Neural crest cell (in vitro differentiated cells): Measurements from ENCODE around the gene NDUFB1. TPM values are rescaled to one million over a fixed set of nuclear protein-coding genes. Genes with fewer than 3 reads are reported as not detected.

Experiments
- DNase-seq: peaks from one replicate; pipeline ENCODE4 v3.0.0; 2021; ENCODE audit warnings: low read depth, mixed read lengths, low spot score
- H3K27ac Mint-ChIP-seq: one replicate; pipeline ENCODE4 v1.8.0; 2021; ENCODE audit warnings: mild to moderate bottlenecking, mixed read lengths; ENCODE audit not compliant: unreplicated experiment
- H3K27me3 Mint-ChIP-seq: 2 replicates; pipeline ENCODE4 v1.8.0; 2021; ENCODE audit warnings: low read depth, mild to moderate bottlenecking, mixed read lengths
- H3K36me3 Mint-ChIP-seq: 2 replicates; pipeline ENCODE4 v1.8.0; 2021; ENCODE audit warnings: low read depth, mild to moderate bottlenecking, mixed read lengths
- H3K4me1 Mint-ChIP-seq: 2 replicates; pipeline ENCODE4 v1.8.0; 2021; ENCODE audit warnings: mixed read lengths
- H3K4me3 Mint-ChIP-seq: one replicate; pipeline ENCODE4 v1.8.0; 2021; ENCODE audit warnings: mild to moderate bottlenecking, mixed read lengths
- H3K9me3 Mint-ChIP-seq: 2 replicates; pipeline ENCODE4 v1.8.0; 2021; ENCODE audit warnings: mixed read lengths
- CTCF ChIP-seq: fragments of 200-600 bp; sonication (generic); conservative IDR thresholded peaks from 2 replicates; pipeline ENCODE4 v1.5.0; 2021; ENCODE audit warnings: antibody characterized with exemption, mild to moderate bottlenecking
- long read RNA-seq: library from polyadenylated mRNA; unstranded; transcript quantifications from one replicate; pipeline ENCODE4 v2.0.0, GENCODE V29; 2020
- total RNA-seq: library from RNA; stranded (reverse); gene quantifications from 2 replicates; pipeline ENCODE4 v1.2.1, GENCODE V29; 2021

The NDUFB1 gene
- total RNA-seq = 117 and 136 TPM in 2 replicates
- long read RNA-seq, transcript NDUFB1-201 (3 exons, 528 nt) = major isoform, 20 of 20 reads
- long read RNA-seq, partial matches to known transcripts = 0 of 20 reads
- long read RNA-seq, other reads (novel, unspliced or antisense) = 0 of 20 reads

DNA sequence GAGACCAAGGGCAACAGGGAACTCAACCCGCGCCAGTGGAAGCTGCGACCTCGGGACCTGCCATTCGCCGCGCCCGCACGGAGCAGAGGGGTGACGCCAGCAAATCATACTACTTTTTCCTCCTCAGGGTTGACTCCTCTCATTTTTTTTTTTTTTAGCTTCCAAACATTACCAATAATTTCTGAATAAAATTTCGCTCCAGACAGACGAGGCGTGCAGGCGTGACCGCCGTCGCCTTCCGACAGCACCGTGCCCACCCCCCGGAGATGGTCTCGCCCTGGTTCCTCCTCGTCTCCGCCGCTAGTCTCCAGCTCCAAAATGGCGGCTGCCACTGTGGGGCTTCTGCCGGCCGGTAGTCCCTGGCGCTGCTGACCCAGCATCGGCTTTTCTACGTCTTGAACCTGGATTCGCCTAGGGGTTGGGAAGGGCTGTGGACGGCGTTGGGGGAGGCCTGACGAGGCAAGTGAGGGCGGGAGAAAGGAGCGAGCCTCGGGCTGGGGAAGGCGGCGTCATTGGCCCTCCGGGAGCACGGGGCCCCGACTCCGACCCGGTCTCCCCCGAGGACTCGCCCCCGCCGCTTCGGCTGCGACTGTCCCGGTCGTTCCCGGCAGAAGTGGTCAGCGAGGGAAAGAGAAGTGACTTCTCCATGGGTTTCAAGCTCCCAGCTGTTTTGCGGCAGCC, at the start of gene NDUFB1, which contains the start of gene CPSF2:
Gene NDUFB1, minus strand, starts transcription at position 37 of the 681 bp plus-strand sequence. CDS start 4,069 bp downstream, outside the sequence.
Gene CPSF2, plus strand, starts transcription at position 300 of the 681 bp plus-strand sequence. CDS start 9,016 bp downstream, outside the sequence.
- Mint-ChIP-seq H3K36me3 (peaks cover under 1% of the 10 kb centered on the region), H3K4me3 (peak within 1 kb of the TSS; percentile 98), H3K27ac (peak within 1 kb of the TSS; percentile 100), H3K9me3 (no peaks in the 10 kb centered on the region), H3K4me1 (peaks cover 25% of the 10 kb centered on the region), H3K27me3 (no peaks in the 10 kb centered on the region)
- peak; percentile 76 for DNase-seq
- no peak for TF ChIP-seq CTCF

DNA sequence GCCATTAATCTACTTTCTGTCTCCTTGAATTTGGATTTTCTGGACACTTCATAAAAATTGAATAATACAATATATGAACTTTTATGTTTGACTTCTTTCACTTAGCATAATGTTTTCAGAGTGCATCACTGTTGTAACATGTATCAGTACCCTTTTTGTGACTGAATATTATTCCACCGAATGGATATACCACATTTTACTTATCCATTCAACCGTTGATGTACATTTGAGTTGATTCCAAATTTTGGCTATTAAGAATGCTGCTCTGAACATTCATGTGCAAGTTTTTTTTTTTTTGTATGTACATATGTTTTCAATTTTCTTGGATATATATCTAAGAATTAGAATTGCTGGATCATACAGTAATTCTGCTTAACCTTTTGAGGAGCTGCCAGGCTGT, 43.5 kb upstream of the NDUFB1 start:
- no peak for DNase-seq
- H3K27me3 Mint-ChIP-seq = no peaks in the 10 kb centered on the region
- H3K36me3 Mint-ChIP-seq = peaks cover 53% of the 10 kb centered on the region
- no peak overlapping the region for H3K27ac Mint-ChIP-seq
- H3K9me3 Mint-ChIP-seq = peaks cover 11% of the 10 kb centered on the region
- no peak overlapping the region for H3K4me3 Mint-ChIP-seq
- TF ChIP-seq CTCF = no peak
- peaks cover 14% of the 10 kb centered on the region for H3K4me1 Mint-ChIP-seq

DNA sequence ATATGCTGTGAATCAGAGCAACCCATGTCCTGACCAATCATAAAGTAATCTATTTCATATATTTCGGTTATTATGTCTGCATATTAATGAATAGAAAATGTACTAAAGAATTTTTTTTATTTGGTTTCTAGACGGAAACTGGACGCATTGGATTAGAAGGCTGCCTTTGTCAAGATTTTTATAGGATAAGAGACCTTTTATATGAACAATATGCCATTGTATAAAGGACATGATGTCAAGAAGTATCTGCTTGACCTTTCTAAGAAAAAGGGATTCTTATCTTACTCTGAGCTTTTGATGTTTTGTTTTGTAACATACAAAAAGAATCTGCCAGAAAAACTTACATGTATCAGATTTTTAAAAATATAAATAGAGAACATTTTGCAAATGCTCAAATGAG, 40.0 kb upstream of the NDUFB1 start:
- H3K27me3 Mint-ChIP-seq = no peaks in the 10 kb centered on the region
- H3K9me3 Mint-ChIP-seq = peaks cover 11% of the 10 kb centered on the region
- H3K4me1 Mint-ChIP-seq = peaks cover 14% of the 10 kb centered on the region
- DNase-seq = no peak
- H3K4me3 Mint-ChIP-seq = no peak overlapping the region
- peaks cover 52% of the 10 kb centered on the region for H3K36me3 Mint-ChIP-seq
- TF ChIP-seq CTCF = no peak
- no peak overlapping the region for H3K27ac Mint-ChIP-seq

- Mint-ChIP-seq H3K9me3 (peaks cover 11% of the 10 kb centered on the region), H3K4me3 (no peak overlapping the region), H3K36me3 (peaks cover 50% of the 10 kb centered on the region), H3K27ac (no peak overlapping the region), H3K4me1 (peaks cover 14% of the 10 kb centered on the region), H3K27me3 (no peaks in the 10 kb centered on the region)
- no peak for DNase-seq
- TF ChIP-seq CTCF = no peak
Observed at GRCh38 chr14:92160619-92161018, 39.1 kb upstream of the NDUFB1 start.

DNA sequence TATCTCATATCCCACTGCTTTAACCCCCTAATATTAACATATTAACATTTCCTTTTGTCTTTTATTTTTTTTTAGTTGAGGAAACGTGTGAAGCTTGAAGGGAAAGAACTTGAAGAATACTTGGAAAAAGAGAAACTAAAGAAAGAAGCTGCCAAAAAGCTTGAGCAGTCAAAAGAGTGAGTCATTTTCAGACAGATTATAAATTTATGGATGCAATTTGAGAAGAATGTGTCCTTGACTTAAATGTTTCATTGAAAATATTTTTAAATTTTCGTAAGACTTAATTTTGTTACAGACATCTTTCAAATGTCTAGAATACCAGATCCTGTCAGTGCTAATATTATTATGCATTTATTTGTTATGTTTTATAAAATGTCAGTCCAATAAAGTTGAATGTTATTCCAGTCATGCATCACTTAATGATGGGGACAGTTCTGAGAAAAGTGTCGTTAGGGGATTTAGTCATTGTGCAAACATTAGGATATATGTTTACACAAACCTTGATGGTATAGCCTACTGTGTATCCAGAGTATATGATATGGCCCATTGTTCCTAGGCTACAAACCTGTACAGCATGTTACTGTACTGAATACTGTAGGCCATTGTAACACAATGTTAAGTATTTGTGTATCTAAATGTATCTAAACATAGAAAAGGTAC, 32.9 kb upstream of the NDUFB1 start:
- Mint-ChIP-seq H3K36me3 (peaks cover 14% of the 10 kb centered on the region), H3K27ac (no peak overlapping the region), H3K4me1 (no peaks in the 10 kb centered on the region), H3K9me3 (no peaks in the 10 kb centered on the region), H3K27me3 (no peaks in the 10 kb centered on the region), H3K4me3 (no peak overlapping the region)
- no peak for TF ChIP-seq CTCF
- DNase-seq = no peak
